Vagina (tissue), 2 donors: Measurements from ENCODE around the gene PSMD8.

ENCODE experiments used
- POLR2A ChIP-seq, 2 donors: fragments of 450-650 bp; IDR thresholded peaks; one replicate each; pipeline ENCODE4 v1.6.1; 2017; ENCODE audit warnings: antibody characterized with exemption in 2 of 2, mild to moderate bottlenecking in 2 of 2, moderate library complexity in 2 of 2
- POLR2AphosphoS5 ChIP-seq, 2 donors: sonication (generic); formaldehyde crosslinking; IDR thresholded peaks; one replicate each; pipeline ENCODE4 v1.9.0; 2017; ENCODE audit warnings: antibody characterized with exemption in 2 of 2, mild to moderate bottlenecking in 2 of 2, low read depth in 1 of 2; ENCODE audit not compliant: insufficient read depth in 1 of 2
- TF ChIP-seq, protein P1 (sequence below), 3 experiments: fragments of 450-650 bp in 2 of 3; fragments of 200-600 bp in 1 of 3; sonication (generic) in 1 of 3; IDR thresholded peaks; one replicate each; pipeline ENCODE4 v1.5.1; 2017 to 2019; ENCODE audit warnings: antibody characterized with exemption in 3 of 3, mild to moderate bottlenecking in 2 of 3, moderate library complexity in 2 of 3

GRCh38 chr19:38369584-38369983, 4.8 kb upstream of the PSMD8 start:
- no peak for TF ChIP-seq POLR2AphosphoS5 (IDR thresholded peaks at IDR 0.05; ENCODE audit: insufficient read depth in 1 of 2, low read depth in 1 of 2)
- TF ChIP-seq, protein P1, sequence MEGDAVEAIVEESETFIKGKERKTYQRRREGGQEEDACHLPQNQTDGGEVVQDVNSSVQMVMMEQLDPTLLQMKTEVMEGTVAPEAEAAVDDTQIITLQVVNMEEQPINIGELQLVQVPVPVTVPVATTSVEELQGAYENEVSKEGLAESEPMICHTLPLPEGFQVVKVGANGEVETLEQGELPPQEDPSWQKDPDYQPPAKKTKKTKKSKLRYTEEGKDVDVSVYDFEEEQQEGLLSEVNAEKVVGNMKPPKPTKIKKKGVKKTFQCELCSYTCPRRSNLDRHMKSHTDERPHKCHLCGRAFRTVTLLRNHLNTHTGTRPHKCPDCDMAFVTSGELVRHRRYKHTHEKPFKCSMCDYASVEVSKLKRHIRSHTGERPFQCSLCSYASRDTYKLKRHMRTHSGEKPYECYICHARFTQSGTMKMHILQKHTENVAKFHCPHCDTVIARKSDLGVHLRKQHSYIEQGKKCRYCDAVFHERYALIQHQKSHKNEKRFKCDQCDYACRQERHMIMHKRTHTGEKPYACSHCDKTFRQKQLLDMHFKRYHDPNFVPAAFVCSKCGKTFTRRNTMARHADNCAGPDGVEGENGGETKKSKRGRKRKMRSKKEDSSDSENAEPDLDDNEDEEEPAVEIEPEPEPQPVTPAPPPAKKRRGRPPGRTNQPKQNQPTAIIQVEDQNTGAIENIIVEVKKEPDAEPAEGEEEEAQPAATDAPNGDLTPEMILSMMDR (IDR thresholded peaks at IDR 0.05) = no peak
- TF ChIP-seq POLR2A (IDR thresholded peaks at IDR 0.05) = no peak
